IMR-90 (cell line): Measurements from ENCODE around the gene AK3.

Experiments used
- MXI1 ChIP-seq: IDR thresholded peaks from 2 replicates; pipeline ENCODE4 v1.6.1; 2012; ENCODE audit warnings: low read depth, mild to moderate bottlenecking, low read length, moderate library complexity, borderline replicate concordance
- POLR2A ChIP-seq: IDR thresholded peaks from 2 replicates; pipeline ENCODE4 v1.6.1; 2012; ENCODE audit warnings: mild to moderate bottlenecking, low read depth, low read length

DNA sequence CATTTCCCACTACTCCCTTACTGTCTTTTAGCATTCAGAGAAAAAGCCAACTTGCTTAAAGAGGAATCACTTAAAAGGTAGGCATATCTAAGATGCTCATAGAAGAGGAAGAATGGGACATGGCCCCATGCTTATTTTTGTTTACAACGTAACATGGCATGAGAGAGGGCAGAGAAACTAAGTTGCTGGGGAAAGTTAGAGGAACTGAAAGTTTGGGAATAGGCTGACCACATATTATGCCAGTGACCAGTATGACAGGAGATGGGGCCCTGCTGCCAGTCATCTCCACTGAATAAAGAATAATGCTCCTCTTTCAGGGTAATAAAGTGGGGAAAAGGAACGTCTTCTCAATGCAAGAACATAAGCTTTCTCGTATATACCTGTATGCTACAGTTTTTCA is 77.0 kb downstream of the AK3 start:
- no peak for TF ChIP-seq MXI1
- no peak for TF ChIP-seq POLR2A
